Colonic mucosa (tissue), 4 donors: ENCODE results near the gene GGT7. TPM values are rescaled to one million over a fixed set of nuclear protein-coding genes. Genes with fewer than 3 reads are reported as not detected.
A peak's percentile ranks its signal among the peaks of the same experiment; 100 is the strongest.

Source experiments
- DNase-seq: peaks from one replicate; pipeline ENCODE4 v3.0.0-alpha.2; 2020
- H3K27ac ChIP-seq: fragments of 200-600 bp; one replicate; pipeline ENCODE4 v1.8.0; 2021
- H3K27me3 ChIP-seq: fragments of 200-600 bp; one replicate; pipeline ENCODE4 v1.8.0; 2021
- H3K36me3 ChIP-seq: fragments of 200-600 bp; one replicate; pipeline ENCODE4 v1.8.0; 2021
- H3K4me1 ChIP-seq: fragments of 200-600 bp; one replicate; pipeline ENCODE4 v1.8.0; 2021; ENCODE audit warnings: mild to moderate bottlenecking
- H3K4me3 ChIP-seq: fragments of 200-600 bp; one replicate; pipeline ENCODE4 v1.8.0; 2021
- H3K9ac ChIP-seq, 2 donors: one replicate each; pipeline ENCODE4 v1.7.0; 2013; ENCODE audit warnings: control low read depth in 2 of 2, low read depth in 2 of 2, low read length in 2 of 2
- H3K9me3 ChIP-seq: fragments of 200-600 bp; one replicate; pipeline ENCODE4 v1.8.0; 2021
- CTCF ChIP-seq: fragments of 200-600 bp; IDR thresholded peaks from one replicate; pipeline ENCODE4 v1.8.0; 2022; ENCODE audit warnings: antibody characterized with exemption, mild to moderate bottlenecking
- intact Hi-C: fragments of 100-400 bp; cut with DNase I; formaldehyde crosslinking; loops from one replicate; pipeline ENCODE4 v1.14.1; 2022
- total RNA-seq, 2 donors: library from RNA; stranded (reverse); fragmentation: NEBNext Ultra II Directional in 1 of 2; extraction: Animal tissue kit (Norgen Biotek cat#: 25700) in 1 of 2; gene quantifications; one replicate each; pipeline ENCODE4 v1.2.1, GENCODE V29; 2021
- donor health status: healthy.
- donor health status: DM: no; HTN: no; CAD: no.
- donor health status: DM: no; HTN: no; CAD: no.

The GGT7 gene
- total RNA-seq, 2 donors from 2014 or later = 10.1 to 17.8 TPM

DNA sequence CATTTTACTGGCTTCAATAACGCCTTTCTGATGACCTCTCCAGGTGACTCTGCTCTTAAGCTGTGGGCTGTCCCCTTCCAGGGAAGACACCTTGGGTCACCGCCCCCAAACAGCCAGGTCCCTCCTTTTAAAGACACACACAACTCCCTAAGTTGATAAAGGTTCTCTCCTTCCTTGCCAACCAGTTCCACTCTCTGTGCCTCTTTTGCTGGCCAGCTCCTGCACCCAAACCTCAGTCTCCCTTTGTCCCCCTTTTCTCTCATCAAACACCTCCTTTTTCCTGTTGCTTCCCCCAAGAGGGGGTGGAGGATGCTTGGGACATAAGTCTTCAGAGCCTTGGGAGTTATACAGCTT lies 48.2 kb downstream of the GGT7 start:
- H3K9me3 ChIP-seq = no peaks in the 10 kb centered on the region
- no peak for TF ChIP-seq CTCF
- intact Hi-C loops = no loop called here

DNA sequence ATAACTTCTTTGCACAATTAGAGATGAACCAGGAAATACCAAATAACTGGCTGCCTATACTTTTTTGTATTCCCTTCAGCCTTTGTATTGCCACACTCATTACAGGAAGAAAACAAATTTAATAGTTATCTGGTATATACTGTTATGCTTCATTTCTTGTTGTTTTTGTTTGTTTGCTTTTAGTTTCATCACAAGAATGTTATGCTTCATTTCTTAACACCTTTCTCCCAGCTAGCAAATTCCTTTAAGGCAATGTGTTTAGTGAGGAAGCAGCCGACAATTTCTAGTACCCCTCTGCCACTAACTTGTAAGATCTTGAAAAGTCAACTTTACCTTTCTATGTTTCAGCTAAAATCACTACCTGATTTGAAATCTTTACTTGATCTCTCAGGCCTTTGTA lies 48.6 kb downstream of the GGT7 start:
- no peak for TF ChIP-seq CTCF
- no peaks in the 10 kb centered on the region for H3K9me3 ChIP-seq
- H3K36me3 ChIP-seq = no peaks in the 10 kb centered on the region
- peak overlapping the region; percentile 81 for H3K4me3 ChIP-seq
- peaks cover 7% of the 10 kb centered on the region for H3K4me1 ChIP-seq
- intact Hi-C loops = no loop called here
- H3K9ac ChIP-seq = peak overlapping the region in 1 of 2 donors; percentile 98
- no peaks in the 10 kb centered on the region for H3K27me3 ChIP-seq
- no peak for DNase-seq
- H3K27ac ChIP-seq = peak overlapping the region; percentile 89

More for the DNA sequence above, 48.2 kb downstream of the GGT7 start:
- peak overlapping the region; percentile 89 for H3K27ac ChIP-seq
- H3K4me1 ChIP-seq = peaks cover 7% of the 10 kb centered on the region
- H3K27me3 ChIP-seq = no peaks in the 10 kb centered on the region
- peak; percentile 91 for DNase-seq
- peak overlapping the region; percentile 98 to 99 for H3K9ac ChIP-seq
- H3K4me3 ChIP-seq = peak overlapping the region; percentile 81
- H3K36me3 ChIP-seq = no peaks in the 10 kb centered on the region

DNA sequence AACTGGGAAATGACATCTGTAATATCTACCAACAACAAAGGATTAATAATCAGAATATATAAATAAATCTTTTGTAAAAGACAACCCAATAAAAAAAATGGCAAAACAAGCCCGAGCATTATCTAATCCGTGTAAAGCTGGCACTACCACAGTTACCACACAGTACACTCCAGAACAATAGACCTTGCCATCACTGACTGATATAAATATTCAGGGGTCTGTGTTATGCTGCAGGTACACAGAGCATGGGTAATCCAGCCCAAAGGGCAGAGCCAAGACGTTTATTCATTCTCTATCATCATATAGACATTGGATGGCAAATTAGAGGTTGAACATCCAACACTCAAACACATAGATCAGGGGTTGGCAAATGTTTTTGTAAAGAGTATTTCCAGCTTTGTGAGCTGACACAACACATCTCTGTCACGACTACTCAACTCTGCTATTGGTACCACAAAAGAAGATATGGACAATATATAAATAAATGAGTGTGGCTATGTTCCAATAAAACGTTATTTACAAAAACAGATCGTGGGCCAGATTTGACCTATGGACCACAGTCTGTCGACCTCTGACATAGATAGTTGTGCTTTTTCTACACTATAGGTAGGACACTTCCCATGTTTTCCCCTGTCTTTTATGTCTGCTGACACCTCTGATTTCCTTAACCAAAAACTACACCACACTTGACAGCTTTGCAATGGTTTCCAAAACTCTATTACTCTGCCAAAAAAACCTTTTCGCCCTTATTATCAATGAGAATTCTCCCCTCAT lies 51.7 kb downstream of the GGT7 start:
- DNase-seq = no peak
- Histone ChIP-seq H3K4me3 (no peak overlapping the region), H3K4me1 (peaks cover 7% of the 10 kb centered on the region), H3K27me3 (no peaks in the 10 kb centered on the region), H3K9ac (no peak overlapping the region), H3K9me3 (no peaks in the 10 kb centered on the region), H3K36me3 (no peaks in the 10 kb centered on the region), H3K27ac (no peak overlapping the region)
- intact Hi-C loops = no loop called here
- no peak for TF ChIP-seq CTCF

- TF ChIP-seq CTCF = no peak
- H3K36me3 ChIP-seq = no peaks in the 10 kb centered on the region
- H3K9me3 ChIP-seq = no peaks in the 10 kb centered on the region
- H3K4me3 ChIP-seq = no peak overlapping the region
- H3K9ac ChIP-seq = no peak overlapping the region
- no peak for DNase-seq
- intact Hi-C loops = no loop called here
- H3K4me1 ChIP-seq = no peaks in the 10 kb centered on the region
- H3K27me3 ChIP-seq = no peaks in the 10 kb centered on the region
- H3K27ac ChIP-seq = no peak overlapping the region
These were observed 54.9 kb downstream of the GGT7 start for GRCh38 chr20:34817801-34818200.

DNA sequence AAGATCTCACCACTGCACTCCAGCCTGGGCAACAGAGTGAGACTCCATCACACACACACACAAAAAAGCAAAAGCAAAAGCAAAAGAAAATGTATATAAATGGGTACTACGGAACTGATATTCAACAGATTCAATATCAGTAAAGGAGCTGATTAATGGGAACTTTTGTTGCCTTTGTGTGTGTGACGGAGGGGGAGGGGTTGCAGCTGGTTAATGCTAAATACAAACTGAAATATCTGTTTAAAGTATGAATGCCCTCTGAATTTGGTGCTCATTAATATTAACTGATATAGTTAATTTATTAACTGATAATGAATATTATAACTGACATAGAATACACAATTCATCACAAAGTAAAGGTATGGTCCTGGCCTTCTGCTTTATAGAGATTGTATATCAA lies 55.6 kb downstream of the GGT7 start:
- intact Hi-C loops = no loop called here

More for the DNA sequence above, 55.6 kb downstream of the GGT7 start:
- Histone ChIP-seq H3K27ac (no peak overlapping the region), H3K9ac (no peak overlapping the region), H3K27me3 (no peaks in the 10 kb centered on the region), H3K4me3 (no peak overlapping the region), H3K36me3 (no peaks in the 10 kb centered on the region), H3K9me3 (no peaks in the 10 kb centered on the region), H3K4me1 (no peaks in the 10 kb centered on the region)
- TF ChIP-seq CTCF = no peak
- no peak for DNase-seq
